Measurements from ENCODE around the gene OSBPL3. TPM values are rescaled to one million over a fixed set of nuclear protein-coding genes. Genes with fewer than 3 reads are reported as not detected.

The OSBPL3 gene
- polyA plus RNA-seq, 1 donor (not counting 4 experiments of a cell fraction or from before 2014, with no cell fraction given): 34.0 TPM

- Histone ChIP-seq H3K36me3 (ENCODE audit: control insufficient read depth in 2 of 2, extremely low read depth in 1 of 2, insufficient read depth in 2 of 2, low read length in 2 of 2) (peaks cover 10 to 15% of the 10 kb centered on the region in 2 experiments), H3K9me3 (ENCODE audit: control insufficient read depth, low read depth, low read length) (no peaks in the 10 kb centered on the region), H4K20me1 (ENCODE audit: control insufficient read depth, extremely low read depth, insufficient read depth, low read length) (no peaks in the 10 kb centered on the region), H3K79me2 (ENCODE audit: control insufficient read depth, insufficient read depth, low read length) (peaks cover 7% of the 10 kb centered on the region), H2AFZ (ENCODE audit: control insufficient read depth, low read length) (no peak overlapping the region), H3K9ac (ENCODE audit: control insufficient read depth, extremely low read depth, insufficient read depth, low read length) (no peak overlapping the region), H3K9me1 (ENCODE audit: control insufficient read depth, extremely low read depth, insufficient read depth, low read length) (no peaks in the 10 kb centered on the region), H3K4me3 (ENCODE audit: control insufficient read depth in 2 of 3, extremely low read depth in 1 of 3, insufficient read depth in 2 of 3, low read depth in 1 of 3, low read length in 3 of 3) (no peak overlapping the region), H3K27me3 (ENCODE audit: control insufficient read depth, extremely low read depth, insufficient read depth, low read length) (no peaks in the 10 kb centered on the region), H3K4me2 (ENCODE audit: control insufficient read depth, extremely low read depth, insufficient read depth, low read depth, low read length) (no peak overlapping the region), H3K4me1 (ENCODE audit: control insufficient read depth, extremely low read depth, insufficient read depth, low read length) (no peaks in the 10 kb centered on the region), H3K27ac (ENCODE audit: control insufficient read depth, insufficient read depth, low read length) (no peak overlapping the region)
- no peak for DNase-seq (ENCODE audit: low read depth, low spot score)
- dilution Hi-C loops (cut with MboI; ENCODE audit: extremely low pct_ligation_motif_present, low sequenced_read_pairs): no loop called here
- no peak for TF ChIP-seq EZH2 (IDR thresholded peaks at IDR 0.05; ENCODE audit: low read length)
- no peak for TF ChIP-seq CTCF (optimal IDR thresholded peaks at IDR 0.05 in 1 of 3, IDR thresholded peaks at IDR 0.05 in 1 of 3, conservative IDR thresholded peaks at IDR 0.05 in 1 of 3; ENCODE audit: extremely low read depth in 1 of 3, insufficient read depth in 2 of 3, low read length in 3 of 3)
- no peak for FAIRE-seq
Measured at GRCh38 chr7:24873944-24874343, 106.0 kb downstream of the OSBPL3 start.

- no peak for TF ChIP-seq EZH2 (IDR thresholded peaks at IDR 0.05; ENCODE audit: low read length)
- TF ChIP-seq CTCF (optimal IDR thresholded peaks at IDR 0.05 in 1 of 3, IDR thresholded peaks at IDR 0.05 in 1 of 3, conservative IDR thresholded peaks at IDR 0.05 in 1 of 3; ENCODE audit: extremely low read depth in 1 of 3, insufficient read depth in 2 of 3, low read length in 3 of 3): no peak
- no peak for DNase-seq (ENCODE audit: low read depth, low spot score)
- no peaks in the 10 kb centered on the region for H3K9me3 ChIP-seq (ENCODE audit: control insufficient read depth, low read depth, low read length)
- no peak overlapping the region for H2AFZ ChIP-seq (ENCODE audit: control insufficient read depth, low read length)
- no peak overlapping the region for H3K27ac ChIP-seq (ENCODE audit: control insufficient read depth, insufficient read depth, low read length)
- FAIRE-seq: no peak
- dilution Hi-C loops (cut with MboI; ENCODE audit: extremely low pct_ligation_motif_present, low sequenced_read_pairs): no loop called here
- H3K36me3 ChIP-seq (ENCODE audit: control insufficient read depth in 2 of 2, extremely low read depth in 1 of 2, insufficient read depth in 2 of 2, low read length in 2 of 2): peaks cover 10 to 15% of the 10 kb centered on the region in 2 experiments
- no peaks in the 10 kb centered on the region for H3K4me1 ChIP-seq (ENCODE audit: control insufficient read depth, extremely low read depth, insufficient read depth, low read length)
- H3K79me2 ChIP-seq (ENCODE audit: control insufficient read depth, insufficient read depth, low read length): peaks cover 7% of the 10 kb centered on the region
- no peak overlapping the region for H3K9ac ChIP-seq (ENCODE audit: control insufficient read depth, extremely low read depth, insufficient read depth, low read length)
- H3K27me3 ChIP-seq (ENCODE audit: control insufficient read depth, extremely low read depth, insufficient read depth, low read length): no peaks in the 10 kb centered on the region
- no peak overlapping the region for H3K4me3 ChIP-seq (ENCODE audit: control insufficient read depth in 2 of 3, extremely low read depth in 1 of 3, insufficient read depth in 2 of 3, low read depth in 1 of 3, low read length in 3 of 3)
- H3K4me2 ChIP-seq (ENCODE audit: control insufficient read depth, extremely low read depth, insufficient read depth, low read depth, low read length): no peak overlapping the region
- H3K9me1 ChIP-seq (ENCODE audit: control insufficient read depth, extremely low read depth, insufficient read depth, low read length): no peaks in the 10 kb centered on the region
- H4K20me1 ChIP-seq (ENCODE audit: control insufficient read depth, extremely low read depth, insufficient read depth, low read length): no peaks in the 10 kb centered on the region
Measured at GRCh38 chr7:24871770-24872169, 108.2 kb downstream of the OSBPL3 start.
